HepG2 (cell line): Measurements from ENCODE around the gene IGLL1.

Source experiments
- FOXA1 ChIP-seq, 2 experiments: fragments of 450-650 bp in 1 of 2; sonication (generic) in 1 of 2; formaldehyde crosslinking in 1 of 2; IDR thresholded peaks; 2 replicates each; pipeline versions ENCODE4 v1.4.0 to v1.6.1; 2016 to 2020; ENCODE audit warnings: missing genetic modification reagents in 1 of 2
- KDM5A ChIP-seq: fragments of 200-600 bp; sonication (generic); IDR thresholded peaks from 2 replicates; pipeline ENCODE4 v1.7.0; 2018; ENCODE audit warnings: antibody characterized with exemption, mild to moderate bottlenecking, low read length, borderline replicate concordance
- MEF2D ChIP-seq: sonication (generic); formaldehyde crosslinking; IDR thresholded peaks from 2 replicates; pipeline ENCODE4 v1.5.1; 2020; ENCODE audit warnings: mild to moderate bottlenecking, missing genetic modification reagents
- POLR2AphosphoS5 ChIP-seq: IDR thresholded peaks from 2 replicates; pipeline ENCODE4 v1.6.1; 2012; ENCODE audit warnings: low read depth, low read length
- SRF ChIP-seq: IDR thresholded peaks from 2 replicates; pipeline ENCODE4 v1.6.1; 2011; ENCODE audit warnings: mild to moderate bottlenecking, low read depth, low read length, moderate library complexity
- ZFP36 ChIP-seq: fragments of 150-350 bp; IDR thresholded peaks from 2 replicates; pipeline ENCODE4 v1.6.1; 2018; ENCODE audit warnings: borderline replicate concordance, low read length, low read depth; ENCODE audit not compliant: partially characterized antibody
- ZFP36L2 ChIP-seq: sonication (generic); formaldehyde crosslinking; IDR thresholded peaks from 2 replicates; pipeline ENCODE4 v1.4.0; 2020; ENCODE audit warnings: missing genetic modification reagents
- TF ChIP-seq, protein P1 (sequence below): sonication (generic); formaldehyde crosslinking; IDR thresholded peaks from 2 replicates; pipeline ENCODE4 v1.5.0; 2020; ENCODE audit warnings: missing genetic modification reagents
- TF ChIP-seq, protein P2 (sequence below): sonication (generic); formaldehyde crosslinking; IDR thresholded peaks from 2 replicates; pipeline ENCODE4 v1.5.1; 2020; ENCODE audit warnings: mild to moderate bottlenecking, missing genetic modification reagents, borderline replicate concordance
- TF ChIP-seq, protein P3 (sequence below): sonication (generic); formaldehyde crosslinking; IDR thresholded peaks from 2 replicates; pipeline ENCODE4 v1.5.0; 2020; ENCODE audit warnings: mild to moderate bottlenecking, missing genetic modification reagents, moderate library complexity

DNA sequence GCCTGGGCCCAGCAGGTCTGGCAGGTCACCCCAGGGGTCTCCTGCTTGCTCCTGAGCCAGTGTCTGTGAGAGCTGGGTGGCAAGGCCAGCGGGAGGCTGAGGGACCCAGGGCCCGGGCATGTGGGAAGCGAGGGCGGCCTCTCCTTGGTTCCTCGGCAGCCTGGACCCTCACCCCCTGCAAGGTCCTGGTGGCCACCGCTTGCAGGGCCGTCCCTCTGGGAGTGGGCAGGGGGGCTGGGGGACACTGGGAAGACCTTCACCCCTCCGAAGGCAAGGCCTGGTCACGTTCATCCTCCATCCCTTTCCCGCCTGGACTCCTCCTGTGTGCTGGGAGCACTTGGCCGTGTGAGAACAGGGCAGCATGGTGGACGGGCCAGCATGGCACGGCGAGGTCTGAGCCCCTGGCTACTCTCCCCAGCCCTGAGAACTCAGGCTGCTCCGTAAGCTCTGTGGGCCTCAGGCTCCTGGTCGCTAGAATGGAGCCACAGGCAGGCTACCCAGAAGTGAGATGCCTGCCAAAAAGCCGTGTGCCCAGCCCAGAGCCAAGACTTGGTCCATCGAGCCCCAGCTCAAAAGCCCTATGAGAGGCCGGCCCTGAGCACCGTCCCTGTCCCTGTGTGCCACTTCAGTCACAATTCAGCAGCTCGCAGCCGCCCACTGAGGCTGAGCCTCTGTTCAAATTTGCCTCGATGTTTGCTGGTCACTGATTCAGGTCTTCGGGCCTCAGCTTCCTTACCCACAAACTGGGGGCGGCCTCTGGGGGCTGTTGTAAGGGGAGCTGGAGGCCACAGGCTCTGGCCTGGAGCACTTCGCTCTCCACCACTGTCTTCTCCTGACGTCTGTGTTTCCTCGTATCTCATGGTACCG lies 45.0 kb downstream of the IGLL1 start:
- TF ChIP-seq, protein P1, sequence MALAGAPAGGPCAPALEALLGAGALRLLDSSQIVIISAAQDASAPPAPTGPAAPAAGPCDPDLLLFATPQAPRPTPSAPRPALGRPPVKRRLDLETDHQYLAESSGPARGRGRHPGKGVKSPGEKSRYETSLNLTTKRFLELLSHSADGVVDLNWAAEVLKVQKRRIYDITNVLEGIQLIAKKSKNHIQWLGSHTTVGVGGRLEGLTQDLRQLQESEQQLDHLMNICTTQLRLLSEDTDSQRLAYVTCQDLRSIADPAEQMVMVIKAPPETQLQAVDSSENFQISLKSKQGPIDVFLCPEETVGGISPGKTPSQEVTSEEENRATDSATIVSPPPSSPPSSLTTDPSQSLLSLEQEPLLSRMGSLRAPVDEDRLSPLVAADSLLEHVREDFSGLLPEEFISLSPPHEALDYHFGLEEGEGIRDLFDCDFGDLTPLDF (CRISPR knock-in tag): no peak
- TF ChIP-seq ZFP36L2 (CRISPR knock-in tag) (no peak), KDM5A (no peak), ZFP36 (no peak), POLR2AphosphoS5 (no peak), SRF (no peak), MEF2D (CRISPR knock-in tag) (no peak), FOXA1 (IDR thresholded peaks at IDR 0.05) (no peak), FOXA1 (CRISPR knock-in tag; IDR thresholded peaks at IDR 0.05) (no peak)
- TF ChIP-seq, protein P2, sequence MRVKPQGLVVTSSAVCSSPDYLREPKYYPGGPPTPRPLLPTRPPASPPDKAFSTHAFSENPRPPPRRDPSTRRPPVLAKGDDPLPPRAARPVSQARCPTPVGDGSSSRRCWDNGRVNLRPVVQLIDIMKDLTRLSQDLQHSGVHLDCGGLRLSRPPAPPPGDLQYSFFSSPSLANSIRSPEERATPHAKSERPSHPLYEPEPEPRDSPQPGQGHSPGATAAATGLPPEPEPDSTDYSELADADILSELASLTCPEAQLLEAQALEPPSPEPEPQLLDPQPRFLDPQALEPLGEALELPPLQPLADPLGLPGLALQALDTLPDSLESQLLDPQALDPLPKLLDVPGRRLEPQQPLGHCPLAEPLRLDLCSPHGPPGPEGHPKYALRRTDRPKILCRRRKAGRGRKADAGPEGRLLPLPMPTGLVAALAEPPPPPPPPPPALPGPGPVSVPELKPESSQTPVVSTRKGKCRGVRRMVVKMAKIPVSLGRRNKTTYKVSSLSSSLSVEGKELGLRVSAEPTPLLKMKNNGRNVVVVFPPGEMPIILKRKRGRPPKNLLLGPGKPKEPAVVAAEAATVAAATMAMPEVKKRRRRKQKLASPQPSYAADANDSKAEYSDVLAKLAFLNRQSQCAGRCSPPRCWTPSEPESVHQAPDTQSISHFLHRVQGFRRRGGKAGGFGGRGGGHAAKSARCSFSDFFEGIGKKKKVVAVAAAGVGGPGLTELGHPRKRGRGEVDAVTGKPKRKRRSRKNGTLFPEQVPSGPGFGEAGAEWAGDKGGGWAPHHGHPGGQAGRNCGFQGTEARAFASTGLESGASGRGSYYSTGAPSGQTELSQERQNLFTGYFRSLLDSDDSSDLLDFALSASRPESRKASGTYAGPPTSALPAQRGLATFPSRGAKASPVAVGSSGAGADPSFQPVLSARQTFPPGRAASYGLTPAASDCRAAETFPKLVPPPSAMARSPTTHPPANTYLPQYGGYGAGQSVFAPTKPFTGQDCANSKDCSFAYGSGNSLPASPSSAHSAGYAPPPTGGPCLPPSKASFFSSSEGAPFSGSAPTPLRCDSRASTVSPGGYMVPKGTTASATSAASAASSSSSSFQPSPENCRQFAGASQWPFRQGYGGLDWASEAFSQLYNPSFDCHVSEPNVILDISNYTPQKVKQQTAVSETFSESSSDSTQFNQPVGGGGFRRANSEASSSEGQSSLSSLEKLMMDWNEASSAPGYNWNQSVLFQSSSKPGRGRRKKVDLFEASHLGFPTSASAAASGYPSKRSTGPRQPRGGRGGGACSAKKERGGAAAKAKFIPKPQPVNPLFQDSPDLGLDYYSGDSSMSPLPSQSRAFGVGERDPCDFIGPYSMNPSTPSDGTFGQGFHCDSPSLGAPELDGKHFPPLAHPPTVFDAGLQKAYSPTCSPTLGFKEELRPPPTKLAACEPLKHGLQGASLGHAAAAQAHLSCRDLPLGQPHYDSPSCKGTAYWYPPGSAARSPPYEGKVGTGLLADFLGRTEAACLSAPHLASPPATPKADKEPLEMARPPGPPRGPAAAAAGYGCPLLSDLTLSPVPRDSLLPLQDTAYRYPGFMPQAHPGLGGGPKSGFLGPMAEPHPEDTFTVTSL: no peak
- TF ChIP-seq, protein P3, sequence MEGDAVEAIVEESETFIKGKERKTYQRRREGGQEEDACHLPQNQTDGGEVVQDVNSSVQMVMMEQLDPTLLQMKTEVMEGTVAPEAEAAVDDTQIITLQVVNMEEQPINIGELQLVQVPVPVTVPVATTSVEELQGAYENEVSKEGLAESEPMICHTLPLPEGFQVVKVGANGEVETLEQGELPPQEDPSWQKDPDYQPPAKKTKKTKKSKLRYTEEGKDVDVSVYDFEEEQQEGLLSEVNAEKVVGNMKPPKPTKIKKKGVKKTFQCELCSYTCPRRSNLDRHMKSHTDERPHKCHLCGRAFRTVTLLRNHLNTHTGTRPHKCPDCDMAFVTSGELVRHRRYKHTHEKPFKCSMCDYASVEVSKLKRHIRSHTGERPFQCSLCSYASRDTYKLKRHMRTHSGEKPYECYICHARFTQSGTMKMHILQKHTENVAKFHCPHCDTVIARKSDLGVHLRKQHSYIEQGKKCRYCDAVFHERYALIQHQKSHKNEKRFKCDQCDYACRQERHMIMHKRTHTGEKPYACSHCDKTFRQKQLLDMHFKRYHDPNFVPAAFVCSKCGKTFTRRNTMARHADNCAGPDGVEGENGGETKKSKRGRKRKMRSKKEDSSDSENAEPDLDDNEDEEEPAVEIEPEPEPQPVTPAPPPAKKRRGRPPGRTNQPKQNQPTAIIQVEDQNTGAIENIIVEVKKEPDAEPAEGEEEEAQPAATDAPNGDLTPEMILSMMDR (CRISPR knock-in tag): no peak
